A549 (cell line): ENCODE data around the gene BIN1.

Experiments used
- EP300 ChIP-seq, 2 experiments: fragments of >200 bp; sonication (Bioruptor Twin); formaldehyde crosslinking; IDR thresholded peaks; 2 replicates in 1 of 2; 3 replicates in 1 of 2; pipeline ENCODE4 v1.6.1; 2016 to 2017
- GATA3 ChIP-seq: IDR thresholded peaks from 2 replicates; pipeline ENCODE4 v1.6.1; 2012; ENCODE audit warnings: borderline replicate concordance
- HOXB5 ChIP-seq: fragments of 250-450 bp; sonication (Bioruptor Pico); IDR thresholded peaks from 2 replicates; pipeline ENCODE4 v1.5.0; 2020; ENCODE audit warnings: mild to moderate bottlenecking, moderate library complexity
- NFE2L2 ChIP-seq: fragments of 150-350 bp; conservative IDR thresholded peaks from 2 replicates; pipeline ENCODE4 v1.6.1; 2014; ENCODE audit warnings: low read length
- POLR2A ChIP-seq: IDR thresholded peaks from 2 replicates; pipeline ENCODE4 v1.6.1; 2012; ENCODE audit warnings: mild to moderate bottlenecking, low read length
- TF ChIP-seq, protein P1 (sequence below): fragments of >200 bp; sonication (Bioruptor Twin); formaldehyde crosslinking; IDR thresholded peaks from 3 replicates; pipeline ENCODE4 v1.5.1; 2016

- TF ChIP-seq HOXB5 (CRISPR knock-in tag) (no peak), EP300 (IDR thresholded peaks at IDR 0.05) (no peak), GATA3 (no peak), POLR2A (no peak), NFE2L2 (no peak)
- TF ChIP-seq, protein P1, sequence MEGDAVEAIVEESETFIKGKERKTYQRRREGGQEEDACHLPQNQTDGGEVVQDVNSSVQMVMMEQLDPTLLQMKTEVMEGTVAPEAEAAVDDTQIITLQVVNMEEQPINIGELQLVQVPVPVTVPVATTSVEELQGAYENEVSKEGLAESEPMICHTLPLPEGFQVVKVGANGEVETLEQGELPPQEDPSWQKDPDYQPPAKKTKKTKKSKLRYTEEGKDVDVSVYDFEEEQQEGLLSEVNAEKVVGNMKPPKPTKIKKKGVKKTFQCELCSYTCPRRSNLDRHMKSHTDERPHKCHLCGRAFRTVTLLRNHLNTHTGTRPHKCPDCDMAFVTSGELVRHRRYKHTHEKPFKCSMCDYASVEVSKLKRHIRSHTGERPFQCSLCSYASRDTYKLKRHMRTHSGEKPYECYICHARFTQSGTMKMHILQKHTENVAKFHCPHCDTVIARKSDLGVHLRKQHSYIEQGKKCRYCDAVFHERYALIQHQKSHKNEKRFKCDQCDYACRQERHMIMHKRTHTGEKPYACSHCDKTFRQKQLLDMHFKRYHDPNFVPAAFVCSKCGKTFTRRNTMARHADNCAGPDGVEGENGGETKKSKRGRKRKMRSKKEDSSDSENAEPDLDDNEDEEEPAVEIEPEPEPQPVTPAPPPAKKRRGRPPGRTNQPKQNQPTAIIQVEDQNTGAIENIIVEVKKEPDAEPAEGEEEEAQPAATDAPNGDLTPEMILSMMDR = no peak
Measured at GRCh38 chr2:127074936-127075335, 32.0 kb downstream of the BIN1 start.
